Nephron progenitor cell (in vitro differentiated cells): ENCODE measurements around the gene HS3ST5.

Source experiments
- DNase-seq: peaks from one replicate; pipeline ENCODE4 v3.0.0; 2021
- H3K27ac Mint-ChIP-seq: 2 replicates; pipeline ENCODE4 v1.8.0; 2021; ENCODE audit warnings: mild to moderate bottlenecking, moderate library complexity, mixed read lengths
- H3K27me3 Mint-ChIP-seq: 2 replicates; pipeline ENCODE4 v1.8.0; 2021; ENCODE audit warnings: mild to moderate bottlenecking, low read depth, mixed read lengths; ENCODE audit not compliant: poor library complexity
- H3K36me3 Mint-ChIP-seq: 2 replicates; pipeline ENCODE4 v1.8.0; 2021; ENCODE audit warnings: low read depth, mixed read lengths
- H3K4me1 Mint-ChIP-seq: 2 replicates; pipeline ENCODE4 v1.8.0; 2021; ENCODE audit warnings: mixed read lengths
- H3K4me3 Mint-ChIP-seq: 2 replicates; pipeline ENCODE4 v1.8.0; 2021; ENCODE audit warnings: mild to moderate bottlenecking, moderate library complexity, mixed read lengths
- H3K9me3 Mint-ChIP-seq: 2 replicates; pipeline ENCODE4 v1.8.0; 2021; ENCODE audit warnings: mild to moderate bottlenecking, moderate library complexity, mixed read lengths
- CTCF ChIP-seq: fragments of 200-600 bp; sonication (generic); IDR thresholded peaks from 2 replicates; pipeline ENCODE4 v1.5.0; 2021; ENCODE audit warnings: antibody characterized with exemption

Gene HS3ST5

GRCh38 chr6:114249522-114249921 is 93.3 kb downstream of the HS3ST5 start:
- no peaks in the 10 kb centered on the region for H3K36me3 Mint-ChIP-seq
- no peak overlapping the region for H3K4me3 Mint-ChIP-seq
- DNase-seq: no peak

GRCh38 chr6:114247101-114247500 is 95.7 kb downstream of the HS3ST5 start:
- no peaks in the 10 kb centered on the region for H3K9me3 Mint-ChIP-seq
- no peaks in the 10 kb centered on the region for H3K27me3 Mint-ChIP-seq
- no peaks in the 10 kb centered on the region for H3K36me3 Mint-ChIP-seq
- DNase-seq: no peak
- TF ChIP-seq CTCF: no peak
- H3K27ac Mint-ChIP-seq: no peak overlapping the region
- H3K4me1 Mint-ChIP-seq: no peaks in the 10 kb centered on the region
- no peak overlapping the region for H3K4me3 Mint-ChIP-seq

More at GRCh38 chr6:114249522-114249921, 93.3 kb downstream of the HS3ST5 start:
- Mint-ChIP-seq H3K9me3 (peaks cover 4% of the 10 kb centered on the region), H3K27me3 (no peaks in the 10 kb centered on the region), H3K27ac (no peak overlapping the region), H3K4me1 (no peaks in the 10 kb centered on the region)
- TF ChIP-seq CTCF: no peak

- no peak overlapping the region for H3K4me3 Mint-ChIP-seq
- H3K4me1 Mint-ChIP-seq: no peaks in the 10 kb centered on the region
- no peak overlapping the region for H3K27ac Mint-ChIP-seq
- H3K9me3 Mint-ChIP-seq: no peaks in the 10 kb centered on the region
- no peak for DNase-seq
- TF ChIP-seq CTCF: no peak
- no peaks in the 10 kb centered on the region for H3K36me3 Mint-ChIP-seq
- no peaks in the 10 kb centered on the region for H3K27me3 Mint-ChIP-seq
Measured at GRCh38 chr6:114240796-114241195, 102.0 kb downstream of the HS3ST5 start.

GRCh38 chr6:114228675-114229074 is 114.1 kb downstream of the HS3ST5 start:
- Mint-ChIP-seq H3K27ac (no peak overlapping the region), H3K4me3 (no peak overlapping the region), H3K4me1 (no peaks in the 10 kb centered on the region), H3K27me3 (no peaks in the 10 kb centered on the region), H3K9me3 (peaks cover 4% of the 10 kb centered on the region), H3K36me3 (no peaks in the 10 kb centered on the region)
- DNase-seq: no peak
- no peak for TF ChIP-seq CTCF

GRCh38 chr6:114227944-114228468 is 114.8 kb downstream of the HS3ST5 start:
- TF ChIP-seq CTCF: no peak
- Mint-ChIP-seq H3K4me1 (no peaks in the 10 kb centered on the region), H3K27ac (no peak overlapping the region), H3K36me3 (no peaks in the 10 kb centered on the region), H3K9me3 (peaks cover 4% of the 10 kb centered on the region), H3K4me3 (no peak overlapping the region), H3K27me3 (no peaks in the 10 kb centered on the region)
- DNase-seq: no peak

GRCh38 chr6:114220241-114220640 is 122.6 kb downstream of the HS3ST5 start:
- Mint-ChIP-seq H3K27ac (no peak overlapping the region), H3K4me1 (peaks cover 5% of the 10 kb centered on the region), H3K9me3 (peaks cover 4% of the 10 kb centered on the region), H3K36me3 (no peaks in the 10 kb centered on the region), H3K27me3 (no peaks in the 10 kb centered on the region), H3K4me3 (no peak overlapping the region)
- DNase-seq: no peak
- no peak for TF ChIP-seq CTCF
